Liver (tissue), 3 donors: ENCODE results near the gene ESPN.

Experiments used
- CTCF ChIP-seq: fragments of 150-350 bp; IDR thresholded peaks from 2 replicates; pipeline ENCODE4 v1.5.1; 2017; ENCODE audit warnings: improper control_type of control experiment, low read depth, low read length; ENCODE audit not compliant: missing input control
- SP1 ChIP-seq: IDR thresholded peaks from 2 replicates; pipeline ENCODE4 v1.6.1; 2018; ENCODE audit warnings: antibody characterized with exemption, mild to moderate bottlenecking
- TAF1 ChIP-seq: conservative IDR thresholded peaks from 2 replicates; pipeline ENCODE4 v1.6.1; 2016; ENCODE audit warnings: antibody characterized with exemption, mild to moderate bottlenecking
- donor health status: healthy.
- donor health status: healthy.

- TF ChIP-seq SP1 (no peak), TAF1 (no peak), CTCF (no peak)
Measured at GRCh38 chr1:6434186-6434585, 9.6 kb downstream of the ESPN start.
